Neural cell (in vitro differentiated cells): ENCODE measurements around the gene QSOX1.

Experiments used
- CTCF ChIP-seq: fragments of 450-650 bp; IDR thresholded peaks from 2 replicates; pipeline ENCODE4 v1.5.1; 2014; ENCODE audit warnings: antibody characterized with exemption, mild to moderate bottlenecking, moderate library complexity; ENCODE audit not compliant: poor library complexity, severe bottlenecking
- EP300 ChIP-seq: fragments of 450-650 bp; conservative IDR thresholded peaks from 2 replicates; pipeline ENCODE4 v1.6.1; 2014; ENCODE audit warnings: antibody characterized with exemption, mild to moderate bottlenecking, moderate library complexity; ENCODE audit not compliant: poor library complexity, severe bottlenecking
- EZH2 ChIP-seq: fragments of 200-600, 300-800 bp; shearing (Covaris generic), sonication (generic); IDR thresholded peaks from 2 replicates; pipeline ENCODE4 v1.6.1; 2014; ENCODE audit warnings: antibody characterized with exemption, low read length, borderline replicate concordance, mild to moderate bottlenecking; ENCODE audit not compliant: insufficient read depth, poor library complexity, severe bottlenecking
- MXI1 ChIP-seq: fragments of 450-650 bp; conservative IDR thresholded peaks from 2 replicates; pipeline ENCODE4 v1.6.1; 2014; ENCODE audit warnings: antibody characterized with exemption, mild to moderate bottlenecking; ENCODE audit not compliant: poor library complexity, severe bottlenecking
- POLR2AphosphoS5 ChIP-seq: IDR thresholded peaks from 2 replicates; pipeline ENCODE4 v1.6.1; 2012
- REST ChIP-seq: IDR thresholded peaks from 2 replicates; pipeline ENCODE4 v1.6.1; 2012; ENCODE audit warnings: borderline replicate concordance
- SMC3 ChIP-seq: fragments of 450-650 bp; conservative IDR thresholded peaks from 2 replicates; pipeline ENCODE4 v1.6.1; 2014; ENCODE audit warnings: antibody characterized with exemption, mild to moderate bottlenecking, moderate library complexity; ENCODE audit not compliant: poor library complexity
- TAF1 ChIP-seq: IDR thresholded peaks from 2 replicates; pipeline ENCODE4 v1.6.1; 2012; ENCODE audit warnings: low read depth

- TF ChIP-seq CTCF (no peak), EP300 (no peak), SMC3 (no peak), MXI1 (no peak), REST (no peak), POLR2AphosphoS5 (no peak), TAF1 (no peak), EZH2 (no peak)
Measured at GRCh38 chr1:180131510-180131909, 23.2 kb upstream of the QSOX1 start.
